HG03103 (cell line): ENCODE measurements around the gene TBX20.

ENCODE experiments used
- ATAC-seq: cut with Tn5 transposase; IDR thresholded peaks from one replicate; pipeline ENCODE4 v1.9.1; 2021; ENCODE audit warnings: low read depth; ENCODE audit not compliant: unreplicated experiment

Gene TBX20, protein sequence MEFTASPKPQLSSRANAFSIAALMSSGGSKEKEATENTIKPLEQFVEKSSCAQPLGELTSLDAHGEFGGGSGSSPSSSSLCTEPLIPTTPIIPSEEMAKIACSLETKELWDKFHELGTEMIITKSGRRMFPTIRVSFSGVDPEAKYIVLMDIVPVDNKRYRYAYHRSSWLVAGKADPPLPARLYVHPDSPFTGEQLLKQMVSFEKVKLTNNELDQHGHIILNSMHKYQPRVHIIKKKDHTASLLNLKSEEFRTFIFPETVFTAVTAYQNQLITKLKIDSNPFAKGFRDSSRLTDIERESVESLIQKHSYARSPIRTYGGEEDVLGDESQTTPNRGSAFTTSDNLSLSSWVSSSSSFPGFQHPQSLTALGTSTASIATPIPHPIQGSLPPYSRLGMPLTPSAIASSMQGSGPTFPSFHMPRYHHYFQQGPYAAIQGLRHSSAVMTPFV

DNA sequence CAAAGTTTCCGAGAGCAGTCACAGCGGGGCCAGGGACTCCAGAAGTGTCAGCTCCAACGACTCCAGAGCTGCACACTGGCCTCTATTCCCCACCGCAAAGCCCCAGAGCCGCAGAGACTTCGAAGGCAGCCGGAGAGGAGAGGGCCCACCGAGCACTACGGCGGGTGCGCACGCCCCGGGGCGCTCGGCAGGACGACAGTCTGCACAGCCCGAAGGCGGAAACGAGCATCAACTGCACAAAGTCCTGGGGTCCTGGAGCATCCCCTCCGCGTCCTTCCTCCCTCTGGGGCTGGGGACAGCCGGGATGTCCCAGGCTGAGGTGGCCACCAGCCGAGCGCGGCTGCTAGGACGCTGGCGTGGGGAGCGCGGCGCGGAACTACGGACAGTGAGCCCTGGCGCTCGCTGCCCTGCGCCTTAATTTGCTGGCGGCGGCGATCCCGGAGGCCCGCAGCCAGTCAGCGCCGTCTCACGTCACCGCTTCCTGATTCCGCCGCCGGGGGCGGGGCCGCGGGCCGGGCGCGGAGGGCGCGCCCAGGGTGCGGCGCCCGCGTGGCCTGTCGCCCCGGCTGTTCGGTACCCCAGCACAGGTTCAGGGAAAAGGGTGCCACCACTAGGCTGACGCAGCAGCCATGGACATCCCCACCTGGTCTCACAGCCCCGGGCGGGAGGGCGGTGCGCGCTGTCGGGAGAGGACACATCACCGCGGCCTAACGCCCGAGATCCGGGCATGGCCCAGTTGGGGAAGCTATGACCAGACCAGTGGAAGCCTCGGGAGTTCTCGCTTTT lies at the start of gene TBX20:
TBX20 (minus strand) TSS at position 391 of the 786 bp plus-strand sequence. CDS start 480 bp downstream, outside the sequence.
- no peak for ATAC-seq

DNA sequence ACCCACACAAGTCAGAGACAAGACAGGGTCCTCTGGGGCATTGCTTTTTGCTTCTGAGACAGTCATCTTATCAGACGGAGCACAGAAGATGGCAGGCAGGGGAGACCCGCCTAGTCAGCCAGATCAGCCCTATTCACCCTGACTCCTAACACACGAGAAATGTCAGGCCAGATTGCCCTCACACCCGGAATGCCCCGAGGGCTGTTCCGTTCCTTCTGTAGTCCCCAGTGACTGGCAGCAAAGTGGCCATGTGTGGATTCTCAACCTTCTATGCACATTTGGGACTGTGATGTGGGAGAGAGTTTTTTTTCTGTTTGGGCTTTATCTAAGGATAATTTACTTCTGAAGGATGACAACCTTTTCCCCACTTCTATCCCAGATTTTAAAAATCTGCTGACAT lies 35.5 kb upstream of the TBX20 start:
- no peak for ATAC-seq

DNA sequence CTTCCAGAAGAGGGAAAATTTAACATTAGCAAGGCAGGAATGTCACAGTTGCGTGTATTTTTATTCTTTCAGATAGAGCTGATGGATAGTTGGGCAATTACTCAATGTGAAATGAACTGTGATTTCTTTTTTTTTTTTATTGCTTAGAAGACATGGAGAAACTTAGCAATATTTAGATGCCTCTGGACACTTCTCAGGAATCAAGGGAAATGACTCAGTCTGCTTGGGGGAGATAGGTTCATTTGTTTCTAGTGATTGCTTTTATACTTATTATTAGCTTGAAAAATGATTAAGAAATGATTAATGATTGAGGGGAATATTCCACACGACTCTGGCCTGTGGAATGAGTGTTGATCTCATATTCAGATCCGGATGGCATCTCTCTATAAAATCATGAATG lies 33.1 kb upstream of the TBX20 start:
- no peak for ATAC-seq

DNA sequence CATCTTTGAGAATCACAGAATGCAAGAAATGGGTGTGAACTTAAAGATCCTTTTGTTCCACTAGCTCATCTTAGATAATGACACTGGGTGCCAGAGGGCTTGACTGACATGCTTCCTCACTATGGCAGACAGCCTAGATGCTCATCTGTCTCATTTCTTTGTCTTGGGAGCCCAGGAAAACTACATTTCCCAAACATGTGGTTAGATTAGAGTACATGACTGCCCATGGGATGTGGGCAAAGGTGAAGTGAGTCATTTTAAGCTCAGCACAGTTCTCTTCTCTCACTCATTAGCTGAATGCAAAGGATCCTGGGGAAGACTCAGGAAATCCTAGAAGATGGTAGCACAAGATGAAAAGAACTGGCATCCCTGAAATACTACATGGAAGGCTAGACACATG lies 32.5 kb upstream of the TBX20 start:
- no peak for ATAC-seq

DNA sequence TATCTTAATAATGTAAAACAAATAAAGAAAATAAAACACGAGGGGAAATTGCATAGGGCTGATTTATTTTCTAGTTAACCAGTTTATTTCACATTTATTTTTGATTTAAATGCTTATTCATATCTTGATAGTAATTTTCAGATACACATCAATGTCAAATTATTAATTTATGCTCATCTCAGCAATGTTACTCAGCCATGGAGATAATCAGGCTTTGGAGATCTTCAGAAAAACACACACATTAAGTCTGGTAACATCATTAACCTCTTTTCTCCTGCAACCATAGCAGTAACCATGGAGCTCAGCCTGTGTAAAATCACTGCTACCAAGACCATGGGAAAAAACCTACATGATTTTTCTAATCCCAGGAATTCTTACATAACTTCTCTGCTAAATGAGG lies 31.9 kb upstream of the TBX20 start:
- no peak for ATAC-seq

DNA sequence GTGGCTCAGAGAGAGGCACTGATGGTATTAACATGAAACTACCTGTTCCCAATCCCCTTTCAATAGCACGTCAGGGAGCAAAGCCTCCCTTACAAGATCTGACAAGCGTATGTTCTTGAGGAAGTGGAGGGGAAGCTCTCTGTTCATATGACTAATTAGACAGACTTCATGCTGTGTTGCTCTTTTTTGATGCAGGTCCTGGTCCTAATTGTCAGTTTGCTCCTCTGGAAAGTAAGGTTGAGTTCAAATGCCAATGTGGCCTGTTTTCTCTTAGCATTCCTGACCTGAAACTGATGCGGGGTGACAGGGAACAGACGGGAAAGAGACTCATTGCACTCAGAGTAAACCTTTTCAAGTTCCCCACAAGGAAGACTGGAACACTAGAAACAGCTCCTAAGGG lies 27.0 kb upstream of the TBX20 start:
- ATAC-seq: no peak

DNA sequence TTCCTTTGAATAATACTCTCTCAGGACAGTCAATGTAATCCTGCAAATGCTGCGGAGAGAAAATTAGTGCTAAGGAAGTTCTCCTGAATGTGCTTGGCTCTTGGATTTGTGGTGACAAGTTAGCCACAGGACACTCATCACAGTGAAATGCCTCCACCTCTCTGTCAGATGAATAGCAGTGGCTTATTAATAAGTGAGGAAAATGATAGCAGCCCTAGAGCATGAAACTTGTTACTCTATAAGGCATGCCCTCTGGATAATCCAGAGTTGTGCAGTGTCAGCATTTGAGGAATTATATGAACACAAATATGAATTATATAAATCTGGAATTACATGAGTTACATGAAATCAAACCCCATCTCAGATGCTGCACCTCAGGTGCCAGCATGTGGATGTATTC lies 23.5 kb upstream of the TBX20 start:
- no peak for ATAC-seq

DNA sequence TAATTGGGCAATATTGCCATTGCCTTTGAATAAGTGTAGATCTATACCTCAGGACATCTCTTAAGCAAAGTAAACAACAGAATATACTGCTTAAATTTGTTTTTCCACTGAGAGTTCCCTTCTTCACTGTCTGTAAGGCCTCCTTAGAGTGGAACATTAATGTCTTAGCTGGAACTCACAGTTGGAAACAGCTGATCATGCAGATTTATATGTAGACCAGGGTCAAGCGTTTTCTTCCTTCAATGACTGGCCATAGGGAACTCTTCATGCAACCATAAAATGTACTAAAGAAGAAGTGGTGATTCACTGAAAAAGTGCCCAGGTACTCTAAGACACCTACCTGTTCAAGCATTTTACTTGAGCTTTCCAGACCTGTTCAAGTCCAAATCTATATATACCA lies 18.3 kb upstream of the TBX20 start:
- ATAC-seq: no peak

DNA sequence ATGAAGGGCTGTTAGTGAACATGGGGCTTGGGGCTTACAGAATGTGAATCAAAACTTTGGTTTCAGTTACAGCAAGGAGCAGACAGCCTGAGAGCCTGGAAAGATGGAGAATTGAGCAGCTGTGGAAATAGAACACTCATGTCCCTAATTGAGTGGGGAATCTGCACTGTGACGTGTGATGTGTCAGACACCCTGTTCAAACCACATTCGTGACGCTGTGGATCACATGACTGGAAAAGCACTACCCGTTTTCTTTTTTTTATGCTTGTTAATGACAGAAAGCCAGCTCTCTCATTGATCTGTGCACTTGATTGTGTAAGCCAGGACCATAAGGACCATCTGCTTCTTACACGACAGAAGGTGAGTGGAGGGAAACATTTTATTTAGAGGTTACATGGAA lies 15.1 kb upstream of the TBX20 start:
- ATAC-seq: no peak

DNA sequence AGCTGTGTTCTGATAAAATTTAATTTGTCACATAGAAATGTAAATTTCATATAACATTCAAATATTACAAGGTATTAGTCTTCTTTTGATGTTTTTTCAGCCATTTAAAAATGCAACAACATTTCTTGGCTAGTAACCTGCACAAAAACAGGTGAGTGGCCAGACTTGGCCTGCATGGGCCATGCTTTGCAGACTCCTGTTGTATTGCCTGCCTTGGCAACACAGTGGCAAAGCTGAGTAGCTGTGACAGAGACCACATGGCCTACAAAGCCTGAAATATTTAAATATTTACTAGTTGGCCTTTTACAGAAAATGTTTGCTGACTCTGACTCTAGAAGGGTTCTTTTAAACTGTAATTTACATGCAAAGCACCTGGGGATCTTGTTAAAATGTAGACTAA lies 13.5 kb upstream of the TBX20 start:
- no peak for ATAC-seq

DNA sequence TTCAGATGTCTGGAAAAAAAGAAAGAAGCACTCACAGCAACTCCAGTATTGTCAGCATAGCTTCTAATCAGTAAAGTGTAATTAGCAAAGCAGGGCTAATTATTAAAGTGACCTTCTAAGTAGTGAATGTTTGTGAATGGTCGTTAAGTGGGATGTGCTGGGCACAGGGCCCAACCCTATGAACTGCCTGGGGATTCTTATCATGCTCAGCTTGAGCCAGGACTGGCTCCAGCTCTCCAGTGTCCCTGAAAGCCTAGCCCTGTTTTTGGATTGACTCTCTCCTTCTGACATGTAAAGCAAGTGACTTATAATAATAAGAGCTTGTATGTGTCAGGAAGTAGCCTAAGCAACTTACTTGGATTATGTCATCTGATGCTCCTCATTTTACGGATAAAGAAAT lies 9.5 kb upstream of the TBX20 start:
- ATAC-seq: no peak

DNA sequence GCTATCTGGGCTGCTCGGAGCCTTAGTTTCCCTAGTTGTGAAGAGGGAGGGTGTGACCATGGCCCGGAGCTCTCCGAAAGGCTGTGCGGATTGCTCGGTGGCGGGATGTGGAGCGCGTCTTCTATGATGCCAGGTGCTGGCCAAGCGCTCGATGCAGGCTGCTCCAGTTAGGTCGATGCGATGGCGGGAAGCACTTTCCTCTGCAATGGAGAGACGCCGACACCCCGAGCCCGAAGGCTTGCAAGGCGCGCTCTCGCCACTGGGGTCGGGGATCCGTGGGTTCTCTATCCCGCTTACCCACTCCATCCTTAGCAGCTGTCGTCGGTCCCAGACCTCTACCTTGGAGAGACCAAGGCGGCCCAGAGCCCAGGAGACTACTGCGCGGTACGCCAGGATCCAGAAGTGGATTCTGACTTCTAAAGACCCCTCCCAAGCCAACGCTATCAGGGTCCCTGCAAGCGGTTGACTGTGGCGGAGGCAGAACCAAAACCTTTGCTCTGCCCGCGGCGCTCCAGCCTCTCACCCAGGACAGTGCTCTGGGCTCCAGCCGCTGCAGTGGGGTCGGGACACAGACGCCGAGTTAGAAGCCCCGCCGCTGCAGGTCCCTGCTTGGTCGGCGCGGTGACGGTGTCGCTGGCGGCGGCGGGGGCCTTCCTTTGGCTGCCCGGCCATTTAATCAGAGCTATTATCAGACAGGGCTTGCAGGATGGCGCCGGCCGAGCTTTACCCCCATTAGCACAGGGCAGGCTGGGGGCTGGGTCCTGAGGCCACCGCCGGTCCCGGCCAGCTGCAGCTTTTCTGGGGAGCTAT lies 7.8 kb upstream of the TBX20 start:
- ATAC-seq: no peak

DNA sequence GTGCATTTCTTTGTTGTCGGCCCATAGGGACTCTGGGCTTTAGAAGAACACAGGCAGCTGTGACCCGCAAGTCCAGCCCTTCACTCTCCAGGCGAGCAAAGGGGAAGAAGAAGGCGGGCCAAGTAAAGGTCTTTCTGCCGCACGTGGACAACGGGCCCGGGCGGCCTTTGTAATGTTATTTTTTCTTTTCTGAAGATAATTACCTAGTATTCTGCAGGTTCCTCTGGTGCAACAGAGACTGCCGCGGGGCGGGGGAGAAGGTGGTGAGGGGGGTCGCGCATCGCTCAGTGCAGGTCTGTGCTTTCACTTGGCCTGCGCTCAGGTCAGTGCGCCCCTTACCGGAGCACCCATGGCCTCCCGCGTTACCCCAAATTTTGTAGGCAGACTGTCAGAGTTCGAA lies 7.1 kb upstream of the TBX20 start:
- no peak for ATAC-seq

DNA sequence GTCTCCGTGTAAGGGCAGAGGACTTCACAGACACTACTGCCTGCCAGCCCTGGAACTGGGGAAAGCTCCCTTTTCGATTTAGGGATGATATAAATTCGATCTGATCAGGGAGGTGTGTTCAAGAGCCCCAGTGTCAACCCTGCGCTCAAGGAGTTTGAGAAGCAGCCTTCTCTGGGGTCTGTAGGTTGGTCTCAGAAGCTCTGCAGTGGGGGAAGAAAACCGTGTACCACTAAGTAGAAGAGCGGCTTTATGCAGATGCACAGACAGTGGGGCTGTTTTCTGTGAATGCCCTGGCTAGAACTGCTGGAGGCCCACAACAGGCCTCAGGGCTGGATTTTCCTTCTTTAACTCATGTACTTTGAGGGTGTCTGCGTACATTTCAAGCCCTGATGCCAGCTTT lies 6.3 kb upstream of the TBX20 start:
- no peak for ATAC-seq

DNA sequence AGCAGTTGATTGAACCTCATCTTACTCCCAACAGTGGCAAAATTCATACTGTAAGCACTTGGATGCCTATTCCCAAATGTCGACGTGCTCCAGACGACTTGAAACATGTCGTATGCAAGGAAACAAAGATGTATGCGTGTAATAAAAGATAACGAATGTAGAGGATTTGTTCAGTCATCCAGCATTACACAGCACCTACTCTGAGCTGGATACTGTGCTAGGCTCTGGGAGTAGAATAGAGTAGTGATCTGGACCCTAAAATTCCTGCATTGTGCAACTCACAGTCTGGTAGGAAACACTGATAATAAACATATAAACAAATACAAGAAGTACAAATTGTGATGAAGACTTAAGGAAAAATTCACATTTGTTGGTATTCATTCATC lies 5.6 kb upstream of the TBX20 start:
- no peak for ATAC-seq

DNA sequence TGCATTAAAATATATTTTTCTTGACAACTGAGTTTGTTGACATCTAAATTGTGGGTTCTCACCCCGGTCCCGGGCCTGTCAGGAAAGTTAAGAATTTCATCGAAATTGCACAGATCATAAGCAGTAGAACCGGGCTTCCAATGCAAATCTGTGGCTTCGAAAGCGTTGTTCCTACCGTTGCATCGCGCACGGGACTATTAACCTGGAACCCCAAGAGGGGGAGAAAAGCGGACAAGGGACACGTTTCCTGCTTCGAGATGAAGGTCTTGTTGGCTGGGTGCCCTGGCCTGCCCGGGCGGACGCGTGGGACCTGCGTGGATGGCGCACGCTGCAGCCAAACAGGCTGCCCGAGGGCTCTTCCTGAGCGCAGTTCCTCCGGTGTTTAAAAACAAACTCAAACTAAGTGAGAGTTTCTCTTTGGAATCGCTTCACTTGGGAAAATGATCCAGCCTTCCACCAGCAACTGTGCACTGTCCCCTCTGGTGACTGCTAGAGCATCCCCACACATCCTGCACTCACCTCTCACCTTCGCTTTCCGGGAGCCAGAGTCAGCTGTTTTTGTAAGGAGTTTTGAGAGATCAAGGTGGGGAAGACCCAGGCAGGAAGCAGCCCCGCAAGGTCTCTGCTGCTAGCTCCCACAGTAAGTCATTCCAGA lies 5.1 kb upstream of the TBX20 start:
- ATAC-seq: no peak

DNA sequence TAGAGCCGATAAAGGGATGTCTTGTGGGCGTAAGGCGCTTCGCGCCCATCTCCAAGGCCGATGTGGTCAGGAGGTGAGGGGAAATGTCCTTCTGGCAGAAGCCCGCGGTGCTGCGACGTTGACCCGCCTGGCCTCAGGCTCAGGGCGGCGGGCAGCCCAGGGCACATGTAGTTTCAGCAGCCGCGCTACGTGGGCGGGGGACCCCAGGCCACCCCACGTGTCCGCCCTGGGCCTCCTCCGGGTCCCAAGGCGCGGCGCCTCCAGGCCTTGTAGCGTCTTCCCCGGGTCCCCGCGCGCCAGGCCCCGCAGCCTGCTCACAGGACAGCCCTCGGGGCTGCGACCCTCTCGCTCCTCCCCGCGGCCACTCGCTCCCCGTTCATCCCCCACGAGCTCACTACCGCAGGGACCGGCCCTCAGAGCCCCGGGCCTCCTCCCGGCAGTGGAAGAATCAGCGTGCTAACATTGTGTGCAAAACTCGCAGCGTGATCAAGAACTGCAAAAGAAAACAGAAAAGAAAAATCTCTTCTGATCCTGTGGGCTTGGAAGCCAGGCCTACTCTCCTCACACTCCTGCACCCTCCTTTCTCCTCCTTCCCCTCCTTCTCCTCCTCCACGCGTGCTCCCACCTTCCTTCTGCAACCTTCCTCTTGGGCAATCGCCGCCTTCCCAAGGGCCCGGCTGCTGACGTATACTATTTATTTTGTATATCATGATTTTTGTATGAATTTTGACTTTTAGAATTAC lies 4.4 kb upstream of the TBX20 start:
- no peak for ATAC-seq

DNA sequence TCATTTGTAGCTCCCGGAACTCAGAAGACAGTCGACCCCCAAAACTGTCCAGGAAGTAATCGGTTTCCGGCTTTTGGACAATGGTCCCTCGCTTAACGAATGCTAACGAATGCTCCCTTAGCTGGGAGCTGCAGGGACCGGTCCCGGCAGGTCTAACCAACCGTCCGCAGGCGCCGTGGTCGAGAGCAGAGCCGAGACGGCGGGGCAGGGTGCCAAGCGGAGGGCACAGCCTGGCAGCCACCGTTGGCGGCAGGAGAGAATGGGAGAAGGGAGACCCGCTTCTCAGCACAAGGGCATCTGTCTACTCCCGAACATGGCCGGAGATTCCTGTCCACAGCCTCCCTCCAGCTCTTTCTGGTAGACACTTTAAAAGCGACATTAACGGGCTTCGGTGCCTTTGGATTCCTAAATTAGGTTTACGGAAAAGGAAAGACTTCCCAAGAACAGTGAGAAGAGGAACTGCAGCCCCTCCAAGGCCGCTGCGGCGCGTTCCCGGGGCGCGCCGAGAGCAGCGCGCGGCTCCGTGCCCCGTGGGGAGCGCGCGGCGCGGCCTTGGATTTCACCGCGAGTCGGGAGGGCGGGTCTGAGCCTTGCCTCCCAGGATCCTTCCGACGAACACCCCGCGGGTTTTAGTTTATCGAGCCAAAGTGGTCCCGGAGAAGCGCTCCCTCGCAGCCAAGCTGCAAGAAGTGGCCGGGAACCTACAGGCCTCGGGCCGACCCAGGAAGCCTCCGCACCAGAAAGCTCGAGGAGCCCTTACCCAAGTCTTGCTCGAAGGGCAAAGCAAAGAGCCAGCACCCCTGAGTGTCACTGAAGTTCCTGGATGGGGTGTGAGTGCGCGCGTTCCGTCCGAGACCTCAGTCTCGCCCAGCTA lies 3.6 kb upstream of the TBX20 start:
- ATAC-seq: no peak
